Breast epithelium (tissue), 4 donors: Measurements from ENCODE around the gene ITPR3. TPM values are rescaled to one million over a fixed set of nuclear protein-coding genes. Genes with fewer than 3 reads are reported as not detected.

Source experiments
- DNase-seq, 2 donors: peaks; one replicate each; pipeline ENCODE4 v3.0.0-alpha.2; 2019; ENCODE audit warnings: low spot score in 2 of 2
- H3K27ac ChIP-seq, 2 donors: fragments of 200-600 bp; sonication (generic) in 1 of 2; one replicate each; pipeline ENCODE4 v1.5.1; 2016 to 2019; ENCODE audit warnings: mild to moderate bottlenecking in 1 of 2
- H3K27me3 ChIP-seq, 2 donors: fragments of 200-600 bp; sonication (generic) in 1 of 2; one replicate each; pipeline versions ENCODE4 v1.5.1 to v1.6.0; 2017 to 2019; ENCODE audit warnings: control low read depth in 1 of 2, mild to moderate bottlenecking in 1 of 2
- H3K36me3 ChIP-seq: fragments of 200-600 bp; one replicate; pipeline ENCODE4 v1.5.1; 2019
- H3K4me1 ChIP-seq, 2 donors: fragments of 200-600 bp; sonication (generic); one replicate each; pipeline ENCODE4 v1.5.1; 2016 to 2019; ENCODE audit warnings: control low read depth in 1 of 2
- H3K4me3 ChIP-seq, 3 donors: fragments of 200-600 bp; sonication (generic); 1 replicate in 2 of 3; 2 replicates in 1 of 3; pipeline ENCODE4 v1.5.1; 2016 to 2019; ENCODE audit warnings: mild to moderate bottlenecking in 3 of 3, moderate library complexity in 2 of 3
- H3K9me3 ChIP-seq, 2 donors: fragments of 200-600 bp; sonication (generic) in 1 of 2; one replicate each; pipeline ENCODE4 v1.5.1; 2016 to 2019; ENCODE audit warnings: control low read depth in 1 of 2
- POLR2A ChIP-seq: fragments of 450-650 bp; IDR thresholded peaks from one replicate; pipeline ENCODE4 v1.6.1; 2016; ENCODE audit warnings: antibody characterized with exemption, mild to moderate bottlenecking, moderate library complexity
- POLR2AphosphoS5 ChIP-seq, 3 donors: sonication (generic); formaldehyde crosslinking; IDR thresholded peaks; one replicate each; pipeline ENCODE4 v1.6.1; 2017; ENCODE audit warnings: antibody characterized with exemption in 3 of 3
- intact Hi-C: fragments of 100-400 bp; cut with DNase I; formaldehyde crosslinking; loops from one replicate; pipeline ENCODE4 v1.15.1; 2023; ENCODE audit warnings: low total_unique reads
- total RNA-seq, 3 donors: library from RNA; depleted of rRNA; stranded (reverse); fragments of >200 nt; gene quantifications; one replicate each; pipeline ENCODE4 v1.1.0, GENCODE V29; 2016
- TF ChIP-seq, protein P1 (sequence below), 3 donors: fragments of 450-650 bp; IDR thresholded peaks; one replicate each; pipeline ENCODE4 v1.5.1; 2016 to 2017; ENCODE audit warnings: antibody characterized with exemption in 3 of 3, mild to moderate bottlenecking in 3 of 3, moderate library complexity in 3 of 3

ITPR3 gene
- total RNA-seq, 3 donors from 2014 or later, result 18.4 to 40.0 (median 27.7) TPM

GRCh38 chr6:33654831-33655554 is 33.9 kb downstream of the ITPR3 start:
- DNase-seq, result no peak
- TF ChIP-seq POLR2A, result no peak
- TF ChIP-seq, protein P1, sequence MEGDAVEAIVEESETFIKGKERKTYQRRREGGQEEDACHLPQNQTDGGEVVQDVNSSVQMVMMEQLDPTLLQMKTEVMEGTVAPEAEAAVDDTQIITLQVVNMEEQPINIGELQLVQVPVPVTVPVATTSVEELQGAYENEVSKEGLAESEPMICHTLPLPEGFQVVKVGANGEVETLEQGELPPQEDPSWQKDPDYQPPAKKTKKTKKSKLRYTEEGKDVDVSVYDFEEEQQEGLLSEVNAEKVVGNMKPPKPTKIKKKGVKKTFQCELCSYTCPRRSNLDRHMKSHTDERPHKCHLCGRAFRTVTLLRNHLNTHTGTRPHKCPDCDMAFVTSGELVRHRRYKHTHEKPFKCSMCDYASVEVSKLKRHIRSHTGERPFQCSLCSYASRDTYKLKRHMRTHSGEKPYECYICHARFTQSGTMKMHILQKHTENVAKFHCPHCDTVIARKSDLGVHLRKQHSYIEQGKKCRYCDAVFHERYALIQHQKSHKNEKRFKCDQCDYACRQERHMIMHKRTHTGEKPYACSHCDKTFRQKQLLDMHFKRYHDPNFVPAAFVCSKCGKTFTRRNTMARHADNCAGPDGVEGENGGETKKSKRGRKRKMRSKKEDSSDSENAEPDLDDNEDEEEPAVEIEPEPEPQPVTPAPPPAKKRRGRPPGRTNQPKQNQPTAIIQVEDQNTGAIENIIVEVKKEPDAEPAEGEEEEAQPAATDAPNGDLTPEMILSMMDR (IDR thresholded peaks at IDR 0.05), result no peak
- no peak for TF ChIP-seq POLR2AphosphoS5 (IDR thresholded peaks at IDR 0.05)
- no peaks in the 10 kb centered on the region for H3K4me1 ChIP-seq
- H3K27ac ChIP-seq, result no peak overlapping the region
- H3K4me3 ChIP-seq, result no peak overlapping the region
- no peaks in the 10 kb centered on the region for H3K27me3 ChIP-seq
- H3K36me3 ChIP-seq, result no peaks in the 10 kb centered on the region
- H3K9me3 ChIP-seq, result no peaks in the 10 kb centered on the region
- intact Hi-C loops, result loop anchor here (5.0 kb wide), 1 partner anchor 1442 kb away; no protein-coding TSS in a partner anchor

- H3K27ac ChIP-seq, result no peak overlapping the region
- no peaks in the 10 kb centered on the region for H3K27me3 ChIP-seq
- H3K4me3 ChIP-seq, result no peak overlapping the region
- no peak for DNase-seq
- TF ChIP-seq, protein P1 (IDR thresholded peaks at IDR 0.05), result no peak
- no peak for TF ChIP-seq POLR2A
- no peak for TF ChIP-seq POLR2AphosphoS5 (IDR thresholded peaks at IDR 0.05)
- no peaks in the 10 kb centered on the region for H3K4me1 ChIP-seq
- no peaks in the 10 kb centered on the region for H3K36me3 ChIP-seq
- intact Hi-C loops, result no loop called here
- H3K9me3 ChIP-seq, result no peaks in the 10 kb centered on the region
Measured at GRCh38 chr6:33656844-33657243, 35.7 kb downstream of the ITPR3 start.

GRCh38 chr6:33658982-33659689 is 38.0 kb downstream of the ITPR3 start:
- no peak overlapping the region for H3K4me3 ChIP-seq
- H3K4me1 ChIP-seq, result no peaks in the 10 kb centered on the region
- no peaks in the 10 kb centered on the region for H3K27me3 ChIP-seq
- intact Hi-C loops, result no loop called here
- no peaks in the 10 kb centered on the region for H3K36me3 ChIP-seq
- no peaks in the 10 kb centered on the region for H3K9me3 ChIP-seq
- no peak overlapping the region for H3K27ac ChIP-seq
- TF ChIP-seq, protein P1 (IDR thresholded peaks at IDR 0.05), result no peak
- no peak for TF ChIP-seq POLR2AphosphoS5 (IDR thresholded peaks at IDR 0.05)
- no peak for TF ChIP-seq POLR2A
- DNase-seq, result no peak

DNA sequence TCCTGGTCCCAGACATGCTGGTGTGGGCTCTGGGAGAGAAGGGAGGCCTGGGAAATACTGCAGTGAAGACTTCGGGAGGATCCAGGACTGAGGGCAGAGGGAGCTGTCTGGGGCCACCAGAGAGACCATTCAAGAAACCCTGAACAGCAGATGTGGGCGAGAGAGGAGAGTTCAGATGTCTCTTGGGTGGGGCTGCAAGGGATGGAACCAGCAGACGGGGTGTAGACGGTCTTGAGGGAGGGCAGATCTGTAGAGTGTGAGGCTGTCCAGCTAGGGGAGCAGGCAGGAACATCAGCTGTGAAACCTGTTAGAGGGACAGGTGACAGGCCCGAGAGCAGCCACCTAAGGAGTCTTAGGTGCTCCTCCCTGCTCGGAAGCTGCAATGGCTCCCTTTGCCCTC is 38.9 kb downstream of the ITPR3 start:
- no peaks in the 10 kb centered on the region for H3K9me3 ChIP-seq
- DNase-seq, result no peak
- TF ChIP-seq, protein P1 (IDR thresholded peaks at IDR 0.05), result no peak
- TF ChIP-seq POLR2AphosphoS5 (IDR thresholded peaks at IDR 0.05), result no peak
- TF ChIP-seq POLR2A, result no peak
- no peaks in the 10 kb centered on the region for H3K27me3 ChIP-seq
- H3K4me1 ChIP-seq, result no peaks in the 10 kb centered on the region
- intact Hi-C loops, result no loop called here
- H3K27ac ChIP-seq, result no peak overlapping the region
- H3K4me3 ChIP-seq, result no peak overlapping the region
- no peaks in the 10 kb centered on the region for H3K36me3 ChIP-seq
